HG03460 (cell line): Measurements from ENCODE around the gene UBE2I.

ENCODE experiments used
- ATAC-seq: cut with Tn5 transposase; IDR thresholded peaks from one replicate; pipeline ENCODE4 v1.9.1; 2021; ENCODE audit not compliant: unreplicated experiment

Gene UBE2I

DNA sequence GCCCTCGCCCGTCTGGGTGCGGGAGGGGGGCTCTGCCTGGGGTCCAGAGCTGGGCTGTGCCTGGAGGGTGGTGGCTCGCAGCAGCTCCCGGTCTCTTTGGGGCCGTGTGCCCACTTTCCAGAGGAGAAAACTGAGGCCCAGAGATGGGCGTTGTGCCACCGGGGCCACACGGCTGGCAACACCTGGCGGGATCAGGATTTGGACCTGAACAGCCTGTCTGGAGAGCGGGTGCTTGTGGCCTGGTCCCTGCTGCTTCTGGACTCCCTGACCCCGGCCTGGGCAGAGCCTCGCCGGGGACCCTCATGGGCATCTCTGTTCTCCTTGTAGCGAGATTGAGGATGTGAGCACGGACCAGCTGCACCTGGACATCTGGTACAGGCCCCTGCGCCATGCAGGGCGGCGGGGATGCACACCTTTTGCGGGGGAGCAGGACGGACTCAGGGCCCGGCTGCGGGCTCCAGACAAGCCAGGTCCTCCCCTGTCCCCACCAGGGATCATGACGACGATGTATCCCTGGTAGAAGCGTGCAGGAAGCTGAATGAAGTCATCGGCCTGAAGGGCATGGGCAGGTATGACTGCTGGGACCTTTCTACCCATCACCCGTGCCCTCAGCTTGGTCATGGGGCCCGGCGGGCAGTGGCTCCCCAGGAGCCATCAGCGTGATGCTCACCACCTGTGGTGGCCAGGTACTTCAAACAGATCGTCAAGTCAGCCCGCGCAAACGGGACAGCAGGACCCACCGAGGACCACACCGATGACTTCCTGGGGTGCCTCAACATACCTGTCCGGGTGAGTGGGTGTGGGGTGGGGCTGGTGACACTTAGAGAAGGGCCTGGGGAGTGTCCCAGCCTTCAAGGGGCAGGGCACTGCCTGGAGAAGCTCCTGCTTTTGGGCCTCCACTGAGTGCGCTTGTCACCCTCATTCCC, 32.3 kb downstream of the UBE2I start:
- no peak for ATAC-seq

DNA sequence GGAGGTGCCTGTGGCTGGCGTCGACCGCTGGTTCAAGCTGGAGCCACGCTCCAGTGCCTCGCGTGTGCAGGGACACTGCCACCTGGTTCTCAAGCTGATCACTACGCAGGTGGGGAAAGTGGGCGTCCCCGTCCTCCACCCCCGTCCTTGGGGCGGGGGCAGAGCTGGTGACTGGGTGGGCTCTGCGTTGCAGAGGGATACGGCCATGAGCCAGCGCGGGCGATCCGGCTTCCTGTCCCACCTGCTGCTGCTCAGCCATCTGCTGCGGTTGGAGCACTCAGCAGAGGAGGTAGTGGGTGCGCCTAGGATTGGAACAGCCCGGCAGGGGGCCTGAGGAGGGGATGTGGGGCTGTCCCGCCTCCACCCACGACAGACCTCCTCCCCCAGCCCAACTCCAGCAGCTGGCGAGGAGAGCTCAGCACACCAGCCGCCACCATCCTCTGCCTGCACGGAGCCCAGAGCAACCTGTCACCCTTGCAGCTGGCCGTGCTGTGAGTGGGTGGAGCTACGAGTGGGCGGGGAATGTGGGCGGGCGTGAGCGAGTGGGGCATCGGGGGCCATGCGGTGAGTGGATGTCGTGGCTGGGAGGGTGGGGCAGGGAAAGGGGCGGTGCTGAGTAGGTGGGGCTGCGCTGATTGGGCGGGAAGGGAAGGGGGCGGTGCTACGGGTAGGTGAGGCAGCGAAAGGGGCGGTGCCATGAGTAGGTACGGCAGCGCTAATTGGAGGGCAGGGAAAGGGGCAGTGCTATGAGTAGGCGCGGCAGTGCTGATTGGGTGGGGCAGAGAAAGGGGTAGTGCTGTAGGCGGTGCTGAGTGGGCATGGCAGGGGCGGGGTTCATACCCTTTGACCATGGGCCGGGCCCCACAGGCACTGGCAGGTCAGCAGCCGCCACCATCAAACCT, 33.3 kb downstream of the UBE2I start:
- ATAC-seq, result peak; percentile 83

DNA sequence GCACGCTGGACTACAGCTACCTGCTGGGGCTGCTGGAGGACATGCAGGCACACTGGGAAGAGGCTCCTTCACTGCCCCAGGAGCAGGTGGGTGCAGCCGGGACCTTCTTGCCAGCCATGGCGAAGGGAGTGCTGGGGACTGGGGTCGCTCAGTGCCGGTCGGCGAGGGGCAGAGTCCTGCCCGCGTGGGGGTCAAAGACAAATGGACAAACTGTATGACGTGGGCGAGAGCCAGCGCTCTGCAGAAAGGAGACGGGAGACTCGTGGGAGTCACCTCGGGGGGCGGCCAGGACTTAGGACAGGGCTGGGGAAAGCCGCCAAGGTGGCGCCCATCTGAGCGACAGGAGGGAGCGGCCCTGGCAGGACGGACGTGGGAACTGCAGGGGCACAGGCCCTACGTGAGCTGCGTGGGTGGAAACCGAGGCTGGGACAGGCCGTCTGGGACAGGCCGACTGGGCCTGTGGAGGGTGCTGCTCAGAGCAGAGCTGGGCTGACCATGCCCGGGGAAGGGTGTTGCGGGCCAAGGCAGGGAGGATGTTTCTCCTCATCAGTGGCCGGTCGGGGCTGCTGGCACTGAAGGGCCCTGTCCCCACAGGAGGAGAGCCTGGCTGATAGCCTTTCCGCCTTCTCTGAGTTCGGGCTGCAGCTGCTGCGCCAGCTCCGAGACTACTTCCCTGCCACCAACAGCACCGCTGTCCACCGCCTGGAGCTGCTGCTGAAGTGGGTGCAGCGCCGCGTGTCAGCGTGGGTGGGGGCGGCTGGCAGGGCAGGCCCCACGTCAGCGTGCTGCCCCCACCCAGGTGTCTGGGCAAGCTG, 34.2 kb downstream of the UBE2I start:
- ATAC-seq, result no peak

DNA sequence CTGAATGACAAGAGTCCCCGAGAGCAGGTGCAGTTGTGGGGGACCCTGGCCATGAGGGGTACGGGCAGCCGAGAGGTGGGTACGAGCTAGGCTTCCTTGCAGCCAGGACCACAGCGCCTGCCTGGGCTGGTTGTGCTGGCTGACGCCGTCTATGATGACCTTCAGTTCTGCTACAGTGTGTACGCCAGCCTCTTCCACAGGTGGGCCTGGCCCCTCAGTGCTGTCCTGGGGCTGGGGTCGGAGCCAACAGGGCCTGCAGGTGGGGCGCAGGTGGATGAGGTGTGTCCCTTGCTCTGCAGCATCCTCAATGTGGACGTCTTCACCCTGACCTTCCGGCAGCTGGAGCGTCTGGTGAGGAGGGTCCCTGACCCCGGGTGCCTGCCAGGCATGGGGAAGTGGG, 35.1 kb downstream of the UBE2I start:
- ATAC-seq, result no peak

DNA sequence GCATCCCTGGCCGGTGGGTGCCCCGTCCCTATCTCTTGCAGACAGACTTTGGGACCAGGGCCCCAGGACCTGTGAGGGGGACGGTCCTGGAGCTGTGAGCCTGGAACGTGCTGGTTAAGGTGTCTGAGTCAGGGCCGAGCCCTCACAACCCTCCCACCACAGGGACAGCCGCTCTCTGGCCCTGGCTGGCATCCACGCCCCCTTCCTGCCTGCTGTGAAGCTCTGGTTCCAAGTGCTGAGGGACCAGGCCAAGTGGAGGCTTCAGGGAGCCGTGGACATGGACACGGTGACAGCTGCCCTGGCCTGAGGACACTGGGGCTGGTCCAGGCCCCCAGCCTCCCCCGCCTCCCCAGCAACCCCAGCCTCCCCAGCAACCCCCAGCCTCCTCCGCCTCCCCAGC, 35.7 kb downstream of the UBE2I start:
- ATAC-seq, result no peak

DNA sequence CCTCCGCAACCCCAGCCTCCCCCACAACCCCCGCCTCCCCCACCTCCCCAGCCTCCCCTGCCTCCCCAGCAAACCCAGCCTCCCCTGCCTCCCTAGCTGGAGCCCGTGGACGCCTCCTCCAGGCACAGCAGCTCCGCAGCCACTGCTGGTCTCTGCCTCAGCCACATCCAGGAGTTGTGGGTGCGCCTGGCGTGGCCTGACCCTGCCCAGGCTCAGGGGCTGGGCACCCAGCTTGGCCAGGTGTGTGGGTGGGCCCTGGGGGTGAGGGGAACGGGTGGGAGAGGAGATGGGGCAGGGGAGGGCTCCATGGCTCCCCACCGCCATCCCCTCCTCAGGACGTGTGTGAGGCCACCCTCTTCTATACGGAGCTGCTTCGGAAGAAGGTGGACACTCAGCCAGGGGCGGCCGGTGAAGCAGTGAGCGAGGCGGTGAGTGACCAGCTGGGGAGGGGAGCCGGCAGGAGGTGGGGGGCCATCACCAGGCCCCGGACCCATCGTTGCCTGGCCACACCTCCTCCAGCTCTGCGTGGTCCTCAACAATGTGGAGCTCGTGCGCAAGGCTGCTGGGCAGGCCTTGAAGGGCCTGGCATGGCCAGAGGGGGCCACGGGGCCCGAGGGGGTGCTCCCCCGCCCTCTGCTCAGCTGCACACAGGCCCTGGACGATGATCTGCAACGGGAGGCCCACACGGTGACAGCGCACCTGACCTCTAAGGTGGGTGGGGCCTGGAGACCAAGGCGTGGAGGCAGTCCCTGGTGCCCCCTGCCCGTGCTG, 36.4 kb downstream of the UBE2I start:
- no peak for ATAC-seq

DNA sequence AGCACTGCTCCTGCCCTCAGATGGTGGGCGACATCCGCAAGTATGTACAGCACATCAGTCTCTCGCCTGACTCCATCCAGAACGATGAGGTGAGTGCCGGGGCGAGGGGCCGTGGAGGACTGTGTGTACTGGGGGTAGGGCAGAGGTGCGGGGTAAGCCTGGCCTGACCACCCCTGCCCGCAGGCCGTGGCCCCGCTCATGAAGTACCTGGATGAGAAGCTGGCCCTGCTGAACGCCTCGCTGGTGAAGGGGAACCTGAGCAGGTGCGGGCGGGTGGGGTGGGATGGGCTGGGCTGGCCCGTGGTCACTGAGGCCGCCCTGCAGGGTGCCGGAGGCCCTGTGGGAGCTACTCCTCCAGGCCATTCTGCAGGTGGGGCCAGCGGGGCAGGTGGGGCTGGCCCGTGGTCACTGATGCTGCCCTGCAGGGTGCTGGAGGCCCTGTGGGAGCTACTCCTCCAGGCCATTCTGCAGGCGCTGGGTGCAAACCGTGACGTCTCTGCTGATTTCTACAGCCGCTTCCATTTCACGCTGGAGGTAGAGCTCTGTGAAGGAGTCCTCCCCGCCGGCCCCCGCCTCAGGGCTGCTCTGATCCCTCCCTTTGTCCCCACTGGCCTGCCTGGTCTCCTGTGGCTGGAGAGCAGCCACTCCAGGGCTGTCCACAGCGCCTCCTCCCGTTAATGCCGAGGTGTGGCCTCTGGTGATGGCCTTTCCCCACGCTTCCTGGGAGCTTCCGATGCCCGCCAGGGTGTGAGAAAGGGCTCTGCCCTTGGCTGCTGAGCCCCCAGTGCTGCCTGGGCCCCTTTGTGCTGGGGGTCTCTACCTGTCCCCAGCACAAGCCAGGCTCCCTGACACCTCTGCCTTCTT, 37.2 kb downstream of the UBE2I start:
- no peak for ATAC-seq

DNA sequence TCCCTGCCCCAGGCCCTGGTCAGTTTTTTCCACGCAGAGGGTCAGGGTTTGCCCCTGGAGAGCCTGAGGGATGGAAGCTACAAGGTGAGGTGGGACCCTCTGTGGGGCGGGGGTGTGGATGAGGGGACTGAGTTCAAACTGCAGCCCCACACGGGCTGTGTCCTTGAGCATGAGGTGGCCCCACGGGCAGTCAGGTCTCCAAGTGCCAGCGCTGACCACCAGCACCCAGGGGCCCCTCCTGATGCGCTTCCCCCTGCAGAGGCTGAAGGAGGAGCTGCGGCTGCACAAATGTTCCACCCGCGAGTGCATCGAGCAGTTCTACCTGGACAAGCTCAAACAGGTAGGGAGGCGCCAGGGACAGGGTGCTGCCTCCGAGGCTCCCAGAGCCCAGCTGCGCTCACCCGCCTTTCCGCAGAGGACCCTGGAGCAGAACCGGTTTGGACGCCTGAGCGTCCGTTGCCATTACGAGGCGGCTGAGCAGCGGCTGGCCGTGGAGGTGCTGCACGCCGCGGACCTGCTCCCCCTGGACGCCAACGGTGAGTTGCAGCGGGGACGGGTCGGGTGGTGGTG, 37.9 kb downstream of the UBE2I start:
- ATAC-seq, result no peak

DNA sequence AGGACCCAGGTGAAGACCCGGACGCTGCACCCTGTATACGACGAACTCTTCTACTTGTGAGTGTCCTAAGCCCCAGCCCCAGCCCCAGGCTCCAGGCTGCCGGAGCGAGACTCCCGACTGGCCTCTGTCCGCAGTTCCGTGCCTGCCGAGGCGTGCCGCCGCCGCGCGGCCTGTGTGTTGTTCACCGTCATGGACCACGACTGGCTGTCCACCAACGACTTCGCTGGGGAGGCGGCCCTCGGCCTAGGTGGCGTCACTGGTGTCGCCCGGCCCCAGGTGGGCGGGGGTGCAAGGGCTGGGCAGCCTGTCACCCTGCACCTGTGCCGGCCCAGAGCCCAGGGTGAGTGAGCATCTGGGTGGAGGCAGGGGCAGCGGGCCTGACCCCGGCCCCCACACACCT, 38.5 kb downstream of the UBE2I start:
- no peak for ATAC-seq

DNA sequence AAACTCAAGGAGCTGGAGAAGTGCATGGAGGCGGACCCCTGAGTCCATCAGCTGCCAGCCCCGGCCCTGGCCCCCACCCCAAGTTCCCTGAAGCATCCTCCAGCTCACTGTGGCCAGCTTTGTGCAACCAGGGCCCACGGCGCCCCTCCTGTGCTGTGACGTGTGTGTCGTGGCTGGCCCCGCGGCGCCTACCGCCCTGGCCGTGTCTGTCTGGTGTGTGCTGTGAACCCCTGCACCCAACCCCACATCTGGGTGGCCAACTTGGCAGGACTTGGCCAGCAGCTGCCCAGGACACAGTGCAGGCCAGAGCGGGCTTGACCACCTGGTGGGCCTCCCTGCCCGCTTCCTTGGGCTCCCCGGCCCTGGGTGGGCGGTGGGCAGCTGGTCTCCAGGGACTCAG, 39.0 kb downstream of the UBE2I start:
- no peak for ATAC-seq

DNA sequence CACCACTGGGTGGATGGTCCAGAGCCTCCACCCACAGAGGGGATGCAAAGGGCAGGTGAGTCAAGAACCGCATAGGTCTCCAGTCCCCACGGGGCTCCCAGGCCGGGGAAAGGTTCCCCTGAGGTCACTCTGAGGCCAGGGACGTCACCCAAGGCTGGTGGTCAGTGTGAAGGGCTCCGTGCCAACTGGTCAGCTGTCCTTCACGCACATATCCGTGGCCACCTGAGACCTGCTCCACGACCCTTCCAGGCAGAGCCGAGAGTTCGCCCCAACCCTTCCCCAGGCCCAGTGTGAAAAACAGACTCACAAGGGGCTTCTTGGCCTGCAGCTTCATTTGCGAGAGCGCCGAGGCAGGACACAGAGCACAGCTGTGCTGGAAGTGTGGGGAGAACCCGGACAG, 39.5 kb downstream of the UBE2I start:
- no peak for ATAC-seq

DNA sequence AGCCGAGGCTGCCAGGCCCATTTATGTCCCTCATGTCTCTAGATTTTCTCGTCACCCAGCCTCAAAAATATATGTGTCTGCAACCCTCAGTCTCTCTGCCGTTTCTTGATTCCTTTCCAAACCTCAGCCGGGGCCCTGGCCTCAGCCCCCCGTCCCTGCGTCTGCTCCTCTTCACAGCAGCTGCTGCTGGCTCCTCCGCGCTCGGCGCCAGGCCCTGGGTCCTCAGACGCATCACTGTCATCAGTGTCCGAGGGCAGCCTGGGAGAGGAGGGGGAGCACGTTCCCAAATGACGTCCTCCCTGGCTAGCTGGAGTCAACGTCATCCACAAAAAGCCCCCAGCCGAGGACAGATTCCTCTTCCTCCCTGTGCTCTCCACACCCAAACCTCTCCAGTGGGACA, 39.9 kb downstream of the UBE2I start:
- no peak for ATAC-seq

DNA sequence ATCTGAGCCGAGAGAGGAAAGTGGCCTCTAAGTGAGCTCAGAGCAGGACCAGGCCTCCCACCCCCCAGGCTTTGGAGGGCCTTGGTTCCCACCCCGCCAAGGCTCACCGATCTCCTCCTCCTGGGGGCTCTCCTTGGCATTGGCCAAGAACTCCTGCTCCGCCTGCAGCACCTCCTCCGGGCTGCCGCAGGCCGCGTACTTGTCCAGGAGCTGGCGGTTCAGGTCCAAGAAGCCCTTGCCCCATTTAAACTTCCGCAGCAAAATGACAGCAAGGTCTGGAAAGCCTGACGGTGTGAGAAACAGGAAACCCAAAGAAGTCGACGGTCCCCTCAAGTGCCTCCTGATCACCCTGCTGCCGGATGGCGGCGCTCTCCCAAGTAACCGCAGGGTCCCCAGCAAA, 40.5 kb downstream of the UBE2I start:
- no peak for ATAC-seq

DNA sequence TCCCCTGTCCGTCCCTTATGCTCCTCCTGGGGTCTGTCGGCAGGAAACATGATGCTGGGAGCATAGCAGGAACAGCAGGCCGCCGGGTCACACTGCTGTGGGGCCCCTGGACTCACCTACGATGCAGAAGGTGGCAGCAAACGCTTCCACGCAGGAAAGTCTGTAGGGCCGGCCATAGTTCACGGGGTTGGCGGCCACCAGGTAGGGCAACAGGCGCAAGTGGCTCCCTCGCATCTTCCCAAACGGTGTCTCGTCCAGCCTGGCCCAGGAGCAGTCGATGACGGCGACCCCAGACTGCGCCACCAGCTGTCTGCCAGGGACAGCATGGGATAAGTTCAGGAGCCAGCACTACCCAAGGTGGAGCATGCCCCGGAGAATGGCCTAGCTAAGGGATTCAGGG, 41.3 kb downstream of the UBE2I start:
- ATAC-seq, result no peak

DNA sequence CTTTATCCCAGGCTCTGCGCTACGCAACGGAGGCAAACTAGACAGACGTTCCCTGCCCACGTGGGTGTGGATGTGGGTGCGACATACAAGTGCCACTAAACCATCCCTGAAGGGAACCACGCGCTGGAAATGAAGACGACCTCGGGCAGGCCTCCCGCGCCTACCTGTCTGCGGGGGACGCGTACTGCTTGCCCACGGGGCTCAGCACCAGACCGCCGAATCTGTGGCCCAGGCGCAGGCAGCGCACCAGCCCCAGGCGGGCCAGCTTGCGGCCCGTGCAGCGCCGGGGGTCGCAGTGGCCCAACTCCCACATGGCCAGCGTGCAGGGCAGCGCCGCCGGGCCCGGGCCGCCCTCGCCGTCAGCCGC, 41.8 kb downstream of the UBE2I start:
- peak; percentile 22 for ATAC-seq

DNA sequence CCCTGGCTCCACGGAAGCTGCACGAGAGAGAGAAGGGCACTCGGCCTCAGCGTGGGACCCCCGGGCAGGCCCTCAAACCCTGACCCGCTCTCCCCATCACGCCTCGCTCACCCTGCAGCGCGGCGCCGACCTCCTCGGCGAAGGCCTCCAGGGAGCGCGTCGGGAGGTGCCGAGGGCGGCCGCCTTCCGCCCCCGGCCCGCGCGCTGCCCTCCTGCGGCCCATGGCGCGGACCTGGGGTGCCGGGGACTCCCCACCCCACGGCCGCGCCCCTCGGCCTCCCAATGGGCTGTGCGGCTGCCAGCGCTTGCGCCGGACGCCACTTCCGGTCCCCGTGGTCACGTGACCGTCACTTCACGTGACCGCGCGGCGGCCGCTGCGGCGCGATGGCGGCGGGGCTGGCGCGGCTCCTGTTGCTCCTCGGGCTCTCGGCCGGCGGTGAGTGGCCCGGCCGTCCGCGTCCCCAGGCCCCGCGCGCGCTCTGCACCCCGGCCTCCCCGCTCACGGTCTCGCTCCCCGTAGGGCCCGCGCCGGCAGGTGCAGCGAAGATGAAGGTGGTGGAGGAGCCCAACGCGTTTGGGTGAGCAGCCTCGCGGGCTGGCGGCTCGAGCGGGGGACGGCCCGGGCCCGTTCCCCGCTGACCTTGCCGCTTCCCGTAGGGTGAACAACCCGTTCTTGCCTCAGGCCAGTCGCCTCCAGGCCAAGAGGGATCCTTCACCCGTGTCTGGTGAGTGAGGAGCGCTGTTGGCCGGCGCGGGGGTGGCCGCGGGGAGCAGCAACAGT, 42.3 kb downstream of the UBE2I start, which contains the start of the genes GNPTG and TSR3:
Gene GNPTG, plus strand, starts transcription at position 350 of the 781 bp plus-strand sequence. Its CDS starts 35 bp downstream, at position 385.
Gene TSR3, minus strand, starts transcription at position 297 of the 781 bp plus-strand sequence. Its CDS starts 74 bp downstream, at position 223.
- ATAC-seq, result peak; percentile 61

DNA sequence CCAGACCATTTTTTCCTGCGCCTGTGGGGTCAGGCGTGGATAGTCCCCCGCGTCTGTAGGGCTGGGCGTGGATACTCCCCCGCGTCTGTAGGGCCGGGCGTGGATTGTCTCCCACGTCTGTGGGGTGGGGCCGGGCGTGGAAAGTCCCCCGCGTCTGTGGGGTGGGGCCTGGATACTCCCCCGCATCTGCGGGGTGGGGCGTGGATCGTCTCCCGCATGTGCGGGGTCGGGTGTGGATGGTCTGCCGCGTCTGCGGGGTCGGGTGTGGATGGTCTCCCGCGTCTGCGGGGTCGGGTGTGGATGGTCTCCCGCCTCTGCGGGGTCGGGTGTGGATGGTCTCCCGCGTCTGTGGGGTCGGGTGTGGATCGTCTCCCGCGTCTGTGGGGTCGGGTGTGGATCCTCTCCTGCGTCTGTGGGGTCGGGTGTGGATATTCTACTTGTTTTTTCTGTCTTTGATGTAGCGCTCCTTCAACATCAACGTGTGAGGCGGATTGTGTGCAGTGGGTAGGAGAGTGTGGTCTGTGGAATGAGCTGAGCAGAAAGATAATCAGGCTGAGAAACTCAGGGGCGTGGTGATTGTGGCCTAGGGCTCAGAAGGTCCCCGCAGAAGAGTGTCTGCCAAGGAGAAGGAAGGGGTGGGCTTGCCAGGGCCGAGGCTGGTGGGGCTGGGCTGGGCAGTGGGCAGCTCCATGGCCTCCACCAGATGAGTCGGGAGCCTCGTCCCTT, 45.5 kb downstream of the UBE2I start:
- ATAC-seq, result no peak
